Naive thymus-derived CD4-positive, alpha-beta T cell (primary cell): ENCODE measurements around the gene JPH2. TPM values are rescaled to one million over a fixed set of nuclear protein-coding genes. Genes with fewer than 3 reads are reported as not detected.
"Not testable (repeated sequence)": the region's sequence is repeated elsewhere in the genome, so short reads cannot be mapped to it uniquely, and the experiment has no call there.

Experiments
- ATAC-seq: fragments of 150-1000 bp; cut with Tn5 transposase; 2 replicates; pipeline ENCODE4 v1.10.0; 2021; ENCODE audit warnings: mild to moderate bottlenecking, moderate library complexity
- CTCF ChIA-PET: fragments of 350-600 bp; sonication (Branson Sonifier 250); formaldehyde crosslinking; loops from one replicate; lab custom pipeline; 2021; ENCODE audit warnings: antibody characterized with exemption; lab: Charles Lee
- POLR2A ChIA-PET: fragments of 350-600 bp; sonication (Branson Sonifier 250); formaldehyde crosslinking; loops from one replicate; lab custom pipeline; 2021; ENCODE audit warnings: antibody characterized with exemption, inconsistent platforms; lab: Charles Lee
- DNase-seq, 9 donors: peaks; one replicate each; pipeline versions ENCODE4 v3.0.0 to v3.0.0-alpha.2; 2020 to 2022; ENCODE audit warnings: mixed read lengths in 1 of 9
- H3K27ac ChIP-seq: one replicate; pipeline ENCODE4 v1.7.0; 2013; ENCODE audit warnings: mild to moderate bottlenecking, low read depth, low read length, moderate library complexity
- H3K27me3 ChIP-seq, 2 donors: one replicate each; pipeline ENCODE4 v1.7.0; 2013; ENCODE audit warnings: low read length in 2 of 2, mild to moderate bottlenecking in 2 of 2, moderate library complexity in 2 of 2; ENCODE audit not compliant: control insufficient read depth in 2 of 2, insufficient read depth in 2 of 2
- H3K36me3 ChIP-seq, 3 experiments: 1 replicate in 2 of 3; 2 replicates in 1 of 3; pipeline ENCODE4 v1.7.0; 2013; ENCODE audit warnings: low read length in 3 of 3, mild to moderate bottlenecking in 3 of 3, moderate library complexity in 1 of 3; ENCODE audit not compliant: insufficient read depth in 3 of 3, control insufficient read depth in 2 of 3
- H3K4me1 ChIP-seq, 2 donors: one replicate each; pipeline ENCODE4 v1.7.0; 2013; ENCODE audit warnings: low read length in 2 of 2, mild to moderate bottlenecking in 2 of 2, moderate library complexity in 1 of 2; ENCODE audit not compliant: control insufficient read depth in 2 of 2, insufficient read depth in 2 of 2
- H3K4me3 ChIP-seq: 2 replicates; pipeline ENCODE4 v1.7.0; 2013; ENCODE audit warnings: mild to moderate bottlenecking, low read length
- H3K9me3 ChIP-seq, 3 experiments: 1 replicate in 2 of 3; 2 replicates in 1 of 3; pipeline ENCODE4 v1.7.0; 2013; ENCODE audit warnings: low read length in 3 of 3; ENCODE audit not compliant: control insufficient read depth in 2 of 3
- H3K27ac Mint-ChIP-seq, 9 donors: one replicate each; pipeline ENCODE4 v1.8.0; 2020 to 2022; ENCODE audit warnings: mixed read lengths in 9 of 9, mild to moderate bottlenecking in 8 of 9, moderate library complexity in 5 of 9, inconsistent platforms in 2 of 9
- H3K27me3 Mint-ChIP-seq, 5 donors: one replicate each; pipeline ENCODE4 v1.8.0; 2021 to 2022; ENCODE audit warnings: mixed read lengths in 5 of 5, mild to moderate bottlenecking in 1 of 5
- H3K36me3 Mint-ChIP-seq, 5 donors: one replicate each; pipeline ENCODE4 v1.8.0; 2020 to 2022; ENCODE audit warnings: mixed read lengths in 5 of 5, mild to moderate bottlenecking in 3 of 5, inconsistent platforms in 1 of 5
- H3K4me1 Mint-ChIP-seq, 7 donors: one replicate each; pipeline ENCODE4 v1.8.0; 2020 to 2022; ENCODE audit warnings: mixed read lengths in 7 of 7, mild to moderate bottlenecking in 3 of 7, inconsistent platforms in 1 of 7
- H3K4me3 Mint-ChIP-seq, 10 donors: one replicate each; pipeline ENCODE4 v1.8.0; 2020 to 2022; ENCODE audit warnings: mild to moderate bottlenecking in 10 of 10, mixed read lengths in 10 of 10, moderate library complexity in 6 of 10, inconsistent platforms in 2 of 10
- H3K9me3 Mint-ChIP-seq, 11 donors: one replicate each; pipeline ENCODE4 v1.8.0; 2020 to 2022; ENCODE audit warnings: mixed read lengths in 11 of 11, mild to moderate bottlenecking in 4 of 11, inconsistent platforms in 1 of 11, moderate library complexity in 1 of 11
- intact Hi-C, 2 donors: fragments of 100-400 bp; cut with micrococcal nuclease; formaldehyde crosslinking; loops; one replicate each; pipeline ENCODE4 v1.15.1; 2023
- polyA plus RNA-seq, 2 donors: library from polyadenylated mRNA; unstranded; fragments of 300-500 nt; fragmentation: Illumina TruSeq; gene quantifications; one replicate each; pipeline ENCODE4 v1.2.3, GENCODE V29; 2021
- total RNA-seq, 6 experiments: library from RNA in 5 of 6; stranded (reverse) in 5 of 6; gene quantifications; 1 replicate in 5 of 6; 2 replicates in 1 of 6; pipeline ENCODE4 v1.2.3 and lab custom pipeline; 2021 to 2026

Gene JPH2
- total and polyA plus RNA-seq, 7 experiments from 2014 or later = 0.07 to 0.17 TPM; not detected in 5

GRCh38 chr20:44129911-44130718 lies 56.9 kb downstream of the JPH2 start:
- intact Hi-C loops = no loop called here
- Mint-ChIP-seq H3K9me3 (peaks cover 0 to 10% (median 0%) of the 10 kb centered on the region in 11 donors), H3K27ac (peak overlapping the region in 1 of 9 donors; percentile 60), H3K36me3 (no peaks in the 10 kb centered on the region), H3K27me3 (peaks cover 0 to 6% (median 0%) of the 10 kb centered on the region in 5 donors), H3K4me1 (peaks cover 0 to 2% (median 0%) of the 10 kb centered on the region in 7 donors), H3K4me3 (no peak overlapping the region)
- no peak for ATAC-seq
- Histone ChIP-seq H3K4me1 (no peaks in the 10 kb centered on the region), H3K4me3 (no peak overlapping the region), H3K9me3 (no peaks in the 10 kb centered on the region), H3K36me3 (no peaks in the 10 kb centered on the region), H3K27ac (no peak overlapping the region), H3K27me3 (no peaks in the 10 kb centered on the region)
- DNase-seq = no peak
- POLR2A ChIA-PET = no interaction called here
- CTCF ChIA-PET = interaction anchor here (0.8 kb wide), 1 partner anchor 85 kb away, joined by 3 read pairs; no protein-coding TSS in a partner anchor

GRCh38 chr20:44129300-44129699 lies 57.7 kb downstream of the JPH2 start:
- H3K4me3 Mint-ChIP-seq, H3K27me3 Mint-ChIP-seq, H3K4me3 ChIP-seq, H3K4me1 Mint-ChIP-seq, POLR2A ChIA-PET, CTCF ChIA-PET, H3K36me3 ChIP-seq, H3K9me3 Mint-ChIP-seq, intact Hi-C loops, H3K9me3 ChIP-seq, ATAC-seq, H3K27me3 ChIP-seq, H3K27ac Mint-ChIP-seq, H3K4me1 ChIP-seq, H3K27ac ChIP-seq, DNase-seq, H3K36me3 Mint-ChIP-seq: not testable (repeated sequence)

GRCh38 chr20:44126445-44126844 lies 60.5 kb downstream of the JPH2 start:
- no peaks in the 10 kb centered on the region for H3K9me3 Mint-ChIP-seq
- no peak for ATAC-seq
- CTCF ChIA-PET = no interaction called here

GRCh38 chr20:44125332-44126127 lies 61.5 kb downstream of the JPH2 start:
- CTCF ChIA-PET = interaction anchor here (0.6 to 0.8 kb wide), 2 partner anchors 62 to 106 kb away, joined by 3 to 4 read pairs; no protein-coding TSS in a partner anchor
- no peaks in the 10 kb centered on the region for H3K4me1 Mint-ChIP-seq
- H3K9me3 Mint-ChIP-seq = no peaks in the 10 kb centered on the region
- Histone ChIP-seq H3K4me3 (no peak overlapping the region), H3K27ac (no peak overlapping the region), H3K4me1 (no peaks in the 10 kb centered on the region), H3K36me3 (no peaks in the 10 kb centered on the region), H3K27me3 (no peaks in the 10 kb centered on the region), H3K9me3 (no peaks in the 10 kb centered on the region)
- no peaks in the 10 kb centered on the region for H3K36me3 Mint-ChIP-seq
- H3K27me3 Mint-ChIP-seq = peaks cover 10 to 26% (median 12%) of the 10 kb centered on the region in 5 donors
- DNase-seq (no peak), ATAC-seq (no peak)
- H3K27ac Mint-ChIP-seq = no peak overlapping the region
- POLR2A ChIA-PET = interaction anchor here (0.5 kb wide), 1 partner anchor 407 kb away, joined by 5 read pairs; no protein-coding TSS in a partner anchor
- intact Hi-C loops = no loop called here
- H3K4me3 Mint-ChIP-seq = no peak overlapping the region

More at GRCh38 chr20:44126445-44126844, 60.5 kb downstream of the JPH2 start:
- no peaks in the 10 kb centered on the region for H3K4me1 ChIP-seq
- Mint-ChIP-seq H3K27ac (no peak overlapping the region), H3K4me3 (no peak overlapping the region), H3K4me1 (no peaks in the 10 kb centered on the region), H3K36me3 (no peaks in the 10 kb centered on the region), H3K27me3 (peaks cover 9 to 22% (median 11%) of the 10 kb centered on the region in 5 donors)
- H3K27me3 ChIP-seq = no peaks in the 10 kb centered on the region
- intact Hi-C loops = no loop called here
- no peaks in the 10 kb centered on the region for H3K36me3 ChIP-seq
- DNase-seq = no peak
- H3K9me3 ChIP-seq = no peaks in the 10 kb centered on the region
- H3K4me3 ChIP-seq = no peak overlapping the region
- no peak overlapping the region for H3K27ac ChIP-seq
- POLR2A ChIA-PET = no interaction called here

GRCh38 chr20:44123874-44124535 lies 63.0 kb downstream of the JPH2 start:
- Mint-ChIP-seq H3K9me3 (no peaks in the 10 kb centered on the region), H3K4me3 (no peak overlapping the region), H3K27me3 (peaks cover 10 to 29% (median 14%) of the 10 kb centered on the region in 5 donors), H3K27ac (no peak overlapping the region), H3K36me3 (no peaks in the 10 kb centered on the region), H3K4me1 (no peaks in the 10 kb centered on the region)
- H3K4me3 ChIP-seq = no peak overlapping the region
- no peak overlapping the region for H3K27ac ChIP-seq
- no peaks in the 10 kb centered on the region for H3K9me3 ChIP-seq
- POLR2A ChIA-PET = no interaction called here
- H3K36me3 ChIP-seq = no peaks in the 10 kb centered on the region
- intact Hi-C loops = no loop called here
- no peaks in the 10 kb centered on the region for H3K27me3 ChIP-seq
- H3K4me1 ChIP-seq = no peaks in the 10 kb centered on the region
- no peak for ATAC-seq
- DNase-seq = no peak
- CTCF ChIA-PET = no interaction called here

- intact Hi-C loops = no loop called here
- Mint-ChIP-seq H3K27me3 (peaks cover 10 to 29% (median 14%) of the 10 kb centered on the region in 5 donors), H3K36me3 (no peaks in the 10 kb centered on the region), H3K9me3 (no peaks in the 10 kb centered on the region), H3K27ac (no peak overlapping the region), H3K4me3 (no peak overlapping the region), H3K4me1 (no peaks in the 10 kb centered on the region)
- Histone ChIP-seq H3K4me3 (no peak overlapping the region), H3K27me3 (no peaks in the 10 kb centered on the region), H3K36me3 (no peaks in the 10 kb centered on the region), H3K9me3 (no peaks in the 10 kb centered on the region), H3K27ac (no peak overlapping the region), H3K4me1 (no peaks in the 10 kb centered on the region)
- CTCF ChIA-PET = no interaction called here
- no peak for ATAC-seq
- DNase-seq = no peak
- POLR2A ChIA-PET = no interaction called here
These were observed 63.7 kb downstream of the JPH2 start for GRCh38 chr20:44123251-44123650.
